GM18505 (cell line): Measurements from ENCODE around the gene FOXP4.
A peak's percentile ranks its signal among the peaks of the same experiment; 100 is the strongest.

ENCODE experiments used
- ATAC-seq: cut with Tn5 transposase; IDR thresholded peaks from one replicate; pipeline ENCODE4 v1.9.1; 2021; ENCODE audit not compliant: unreplicated experiment
- POLR2A ChIP-seq: IDR thresholded peaks from 4 replicates; pipeline ENCODE4 v1.6.1; 2011; ENCODE audit warnings: borderline replicate concordance; ENCODE audit not compliant: insufficient read depth, insufficient read length; ENCODE audit errors: extremely low read depth

The FOXP4 gene

GRCh38 chr6:41528409-41528963, 17.7 kb upstream of the FOXP4 start:
- no peak for TF ChIP-seq POLR2A
- ATAC-seq = no peak

GRCh38 chr6:41529049-41529448, 17.1 kb upstream of the FOXP4 start:
- ATAC-seq = no peak
- TF ChIP-seq POLR2A = no peak

DNA sequence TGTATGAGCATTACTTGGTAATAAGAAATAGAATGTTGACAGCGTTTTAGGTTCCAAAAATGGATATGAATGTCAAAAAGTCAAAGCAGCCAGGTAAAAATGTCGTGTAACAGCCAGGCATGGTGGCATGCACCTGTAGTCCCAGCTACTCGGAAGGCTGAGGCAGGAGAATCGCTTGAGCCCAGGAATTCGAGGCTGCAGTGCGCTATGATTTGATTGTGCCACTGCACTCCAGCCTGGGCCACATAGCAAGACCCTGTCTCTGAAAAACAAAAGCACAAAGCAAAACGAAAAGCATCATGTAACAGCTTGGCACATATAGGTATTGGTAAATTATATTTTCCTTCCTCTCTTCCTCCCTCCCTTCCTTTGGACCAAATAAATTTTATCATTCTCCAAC, 16.2 kb upstream of the FOXP4 start:
- ATAC-seq = no peak
- no peak for TF ChIP-seq POLR2A

DNA sequence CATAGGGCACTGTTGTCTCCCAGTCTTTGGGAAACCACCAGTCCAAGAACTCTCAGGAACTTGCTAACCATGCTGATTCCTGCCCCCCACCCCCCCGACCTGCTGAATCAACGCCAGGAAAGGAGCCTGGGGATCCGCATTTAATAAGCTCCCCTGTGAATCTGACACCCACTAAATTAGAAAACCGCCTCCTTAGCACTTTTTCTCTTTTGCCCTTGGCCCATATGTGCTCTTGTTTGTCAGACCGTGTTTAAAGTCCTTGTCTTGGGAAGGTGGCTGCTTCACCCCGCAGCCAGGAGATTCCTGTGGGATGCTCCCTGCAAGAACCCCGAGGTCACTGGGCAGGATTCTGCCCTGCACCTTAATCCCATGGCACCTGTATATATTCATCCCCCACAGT, 15.7 kb upstream of the FOXP4 start:
- no peak for ATAC-seq
- TF ChIP-seq POLR2A = no peak

DNA sequence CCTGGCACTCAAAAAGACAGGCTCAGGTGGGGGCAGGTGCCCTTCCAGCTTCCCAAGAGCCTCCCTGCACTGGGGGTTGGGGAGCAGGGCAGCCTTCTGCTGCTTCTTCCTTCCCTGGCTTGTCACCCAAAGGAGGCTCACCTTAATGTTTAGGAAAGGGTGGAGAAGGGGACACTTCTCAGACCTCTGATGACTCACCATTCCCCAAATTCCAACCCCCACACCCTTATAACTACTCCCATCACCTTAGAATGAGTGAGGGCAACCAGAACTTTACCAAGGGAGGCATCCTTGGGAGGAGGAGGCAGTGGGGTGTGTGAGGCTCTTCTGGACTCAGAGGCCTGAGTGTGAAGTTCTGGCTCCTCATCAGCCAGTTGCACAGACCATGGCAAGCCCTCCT, 15.2 kb upstream of the FOXP4 start:
- no peak for ATAC-seq
- no peak for TF ChIP-seq POLR2A

DNA sequence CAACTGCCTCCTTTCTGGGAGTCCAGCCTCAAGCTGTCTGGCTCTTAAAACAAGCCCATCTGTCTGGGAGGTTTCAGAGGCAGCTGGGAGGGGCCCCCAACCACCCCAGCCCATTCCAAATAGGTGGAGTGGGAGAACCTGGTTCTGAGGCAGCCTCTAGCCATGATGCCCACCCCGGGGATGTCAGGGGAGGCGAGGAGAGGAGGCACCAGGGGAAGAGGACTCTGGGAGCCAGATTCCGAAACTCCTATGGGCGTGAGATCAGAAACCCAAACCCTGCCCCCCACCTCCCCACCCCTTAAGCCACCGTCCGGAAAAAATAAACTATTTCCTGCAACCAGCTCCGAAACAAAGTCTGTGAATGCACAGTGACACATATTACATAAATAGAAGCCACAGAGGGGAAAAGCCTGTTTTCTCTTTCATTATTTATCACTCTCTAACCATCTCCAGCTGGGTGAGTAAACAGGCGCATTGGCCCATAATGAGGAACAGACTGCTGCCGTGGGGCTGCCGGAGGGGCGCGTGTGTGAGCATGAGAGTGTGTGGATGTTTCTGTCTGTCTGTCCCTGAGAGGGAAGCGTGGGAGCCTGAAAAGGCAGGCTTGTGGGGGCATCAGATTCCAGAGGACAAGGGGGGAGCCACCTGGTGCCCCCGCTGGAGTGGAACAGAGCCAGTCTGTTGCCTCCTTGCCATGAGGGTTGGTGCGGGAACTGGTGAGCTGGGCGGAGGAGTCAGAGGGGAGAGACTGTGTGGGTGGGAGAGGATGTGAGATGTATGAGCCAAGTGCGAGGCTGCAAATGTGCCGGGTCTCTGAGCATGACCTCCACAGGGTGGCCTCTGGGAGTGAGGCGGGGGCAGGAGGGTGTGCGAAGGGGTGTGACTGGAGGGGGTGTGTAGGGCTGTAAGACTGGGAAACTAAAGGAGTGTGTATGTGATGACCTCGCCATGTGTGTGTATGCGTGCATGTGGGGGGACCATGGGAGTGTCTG, 14.3 kb upstream of the FOXP4 start:
- peak; percentile 74 for TF ChIP-seq POLR2A
- ATAC-seq = peak; percentile 82

DNA sequence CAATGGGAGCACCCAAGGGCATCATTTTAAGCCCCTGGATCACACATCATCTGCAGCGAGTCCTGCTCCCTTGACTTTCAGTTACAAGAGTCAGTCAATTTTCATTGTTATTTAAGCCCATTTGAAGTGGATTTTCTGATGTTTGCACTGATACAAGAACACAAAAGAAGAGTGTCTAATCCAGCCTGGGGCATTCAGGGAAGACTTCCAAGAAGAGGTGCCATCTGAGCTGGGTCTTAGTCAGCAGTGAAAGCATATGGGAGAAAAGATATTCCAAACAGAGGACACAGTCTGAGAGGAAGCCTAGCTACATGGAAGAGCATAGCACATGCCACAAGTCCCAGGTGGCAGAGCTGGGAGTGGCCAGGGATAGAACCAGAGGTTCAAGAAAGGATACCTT, 10.4 kb upstream of the FOXP4 start:
- ATAC-seq = no peak
- no peak for TF ChIP-seq POLR2A

DNA sequence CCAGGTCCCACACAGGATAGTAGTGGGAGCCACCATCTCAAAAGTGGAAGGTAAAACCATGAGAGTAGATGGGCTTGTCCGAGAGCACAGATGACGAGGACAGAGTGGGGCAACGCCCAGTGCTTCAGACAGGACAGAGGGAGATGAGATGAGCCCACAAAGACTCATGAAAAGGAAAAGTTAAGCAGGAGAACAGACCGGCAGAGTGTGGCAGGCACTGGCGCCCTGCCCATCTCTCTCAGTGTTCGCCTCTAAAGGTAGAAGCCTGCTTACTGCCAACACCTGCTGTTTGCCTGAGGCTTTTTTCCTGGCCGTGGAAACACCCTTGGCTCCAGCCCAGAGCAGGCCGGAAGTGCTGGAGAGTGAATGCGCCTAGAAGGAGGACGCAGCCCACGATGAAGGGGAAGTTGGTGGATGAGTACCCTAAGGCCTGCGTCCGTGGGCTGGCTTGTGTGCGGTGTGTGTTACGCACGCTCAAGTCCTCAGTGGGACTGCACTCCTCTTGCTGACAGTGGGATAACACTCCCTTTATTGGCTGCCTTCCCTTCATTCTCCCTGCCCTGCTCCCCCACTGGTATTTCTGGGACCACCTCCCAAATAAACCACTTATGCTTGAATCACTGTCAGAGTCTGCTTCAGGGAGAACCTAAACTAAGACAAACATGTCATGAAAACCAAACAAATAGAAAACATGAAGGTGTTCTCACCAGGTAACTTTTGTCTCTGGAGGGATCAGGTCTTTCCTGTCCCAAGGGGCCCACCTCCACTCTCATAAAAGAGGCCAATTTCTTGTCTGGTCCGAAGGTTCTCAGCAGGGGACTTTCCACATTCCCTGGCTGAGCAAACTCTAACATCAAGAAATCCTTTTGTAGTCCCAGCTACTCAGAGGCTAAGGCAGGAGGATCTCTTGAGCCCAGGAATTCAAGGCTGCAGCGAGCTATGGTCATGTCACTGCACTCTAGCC, 9.1 kb upstream of the FOXP4 start:
- ATAC-seq = no peak
- TF ChIP-seq POLR2A = no peak

DNA sequence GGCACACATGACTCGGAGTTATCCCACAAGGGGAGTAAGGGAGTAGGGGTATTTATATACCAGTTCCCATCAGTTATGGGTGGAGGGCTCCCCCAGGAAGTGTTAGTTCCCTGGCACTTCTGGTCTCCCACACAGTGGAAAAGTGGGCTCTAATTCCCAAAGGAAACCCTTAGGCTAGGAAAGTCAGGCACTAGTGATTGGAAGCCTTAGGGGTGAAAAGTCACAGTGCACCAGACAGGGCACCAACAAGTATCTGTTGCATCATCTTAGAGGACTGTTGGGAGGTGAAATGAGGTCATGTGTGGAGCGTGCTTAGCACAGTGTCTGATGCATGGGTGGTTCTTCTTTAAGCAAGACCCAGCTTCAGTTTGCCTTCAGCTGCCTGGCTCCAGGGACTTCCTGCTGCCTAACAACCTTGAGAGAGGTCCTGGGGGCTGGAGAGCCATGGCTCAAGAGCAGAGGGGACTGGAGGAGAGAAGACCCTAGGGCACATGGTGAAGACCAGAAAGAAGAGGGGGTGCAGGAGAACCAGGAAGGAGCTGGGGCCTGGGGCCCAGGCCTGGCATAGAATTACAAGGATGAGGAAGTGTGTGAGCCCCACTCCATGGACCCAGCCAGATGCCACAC, 7.5 kb upstream of the FOXP4 start:
- no peak for ATAC-seq
- no peak for TF ChIP-seq POLR2A

- no peak for ATAC-seq
- TF ChIP-seq POLR2A = no peak
These were observed 7.0 kb upstream of the FOXP4 start for GRCh38 chr6:41539204-41539603.

GRCh38 chr6:41541364-41541763, 4.8 kb upstream of the FOXP4 start:
- ATAC-seq = no peak
- TF ChIP-seq POLR2A = no peak

GRCh38 chr6:41543087-41543486, 3.1 kb upstream of the FOXP4 start:
- TF ChIP-seq POLR2A = no peak
- no peak for ATAC-seq

DNA sequence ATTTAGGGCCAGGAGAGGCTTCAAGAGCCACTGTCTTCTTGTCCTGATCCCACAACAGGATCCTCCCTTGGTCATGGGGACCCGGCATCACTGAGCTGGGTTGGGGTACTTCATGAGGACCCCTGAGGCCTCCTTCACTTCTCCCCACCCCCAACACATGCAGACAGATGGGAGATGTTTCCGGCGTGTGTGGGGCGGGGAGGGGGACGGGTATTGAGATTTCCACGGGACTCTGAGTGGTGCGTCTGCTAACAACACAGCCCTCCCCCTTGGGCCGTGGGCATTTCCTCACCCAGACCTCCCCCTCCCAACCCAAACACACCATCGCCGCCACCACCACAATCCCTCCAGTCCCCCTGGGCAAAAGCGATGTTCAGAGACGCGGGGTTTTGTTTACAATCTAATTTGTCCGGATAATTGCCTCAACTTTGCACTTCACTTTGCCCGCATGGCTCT, 906 bp upstream of the FOXP4 start:
- TF ChIP-seq POLR2A = no peak
- no peak for ATAC-seq
